Measurements from ENCODE around the gene EDC3.

The EDC3 gene

GRCh38 chr15:74627766-74628165, 68.1 kb downstream of the EDC3 start:
- Mint-ChIP-seq H3K36me3 (ENCODE audit: low read depth) (peaks cover 48% of the 10 kb centered on the region), H3K27ac (peak overlapping the region; percentile 87), H3K27me3 (no peaks in the 10 kb centered on the region), H3K4me1 (ENCODE audit: low read depth) (peaks cover 29% of the 10 kb centered on the region), H3K9me3 (no peaks in the 10 kb centered on the region), H3K4me3 (no peak overlapping the region)

DNA sequence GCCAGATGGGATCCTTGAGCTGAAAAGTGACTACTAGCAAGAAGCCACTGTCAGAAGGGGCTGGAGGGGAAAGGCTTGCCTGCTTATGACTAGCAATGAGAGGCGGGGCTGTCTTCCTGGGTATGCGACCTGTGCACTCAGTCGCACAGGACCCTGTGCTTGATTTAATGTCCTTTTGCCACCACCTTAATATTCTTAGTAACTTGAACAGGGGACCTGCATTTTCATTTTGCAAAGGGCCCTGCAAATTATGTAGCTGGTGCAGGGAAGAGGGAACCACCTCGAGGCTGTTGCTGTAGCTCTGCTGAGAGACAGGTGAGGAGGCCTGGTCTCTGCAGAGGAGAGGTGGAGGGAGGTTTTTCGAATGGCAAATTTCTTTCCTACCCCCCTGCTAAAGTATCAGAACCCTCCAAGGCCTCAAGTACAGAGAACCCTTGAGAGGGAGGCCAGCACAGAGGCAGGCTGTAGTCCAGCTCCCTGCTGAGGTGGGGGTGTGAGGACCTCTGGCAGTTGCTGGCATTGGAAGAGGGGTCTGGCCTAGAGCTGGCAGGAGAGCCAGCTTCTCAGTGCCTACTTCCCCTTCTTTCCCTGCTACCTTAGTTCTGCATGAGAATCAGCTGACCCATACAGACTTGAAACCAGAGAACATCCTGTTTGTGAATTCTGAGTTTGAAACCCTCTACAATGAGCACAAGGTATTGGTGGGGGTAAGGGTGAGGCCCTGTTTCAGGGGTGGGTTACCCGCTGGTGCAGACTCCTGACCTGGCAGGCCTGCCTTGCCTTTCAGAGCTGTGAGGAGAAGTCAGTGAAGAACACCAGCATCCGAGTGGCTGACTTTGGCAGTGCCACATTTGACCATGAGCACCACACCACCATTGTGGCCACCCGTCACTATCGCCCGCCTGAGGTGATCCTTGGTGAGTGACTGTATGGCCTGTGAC, 68.8 kb downstream of the EDC3 start:
- H3K36me3 Mint-ChIP-seq (ENCODE audit: low read depth): peaks cover 54% of the 10 kb centered on the region

GRCh38 chr15:74626336-74626735, 69.5 kb downstream of the EDC3 start:
- H3K27ac Mint-ChIP-seq: peak overlapping the region; percentile 58
- peaks cover 59% of the 10 kb centered on the region for H3K36me3 Mint-ChIP-seq (ENCODE audit: low read depth)
- no peaks in the 10 kb centered on the region for H3K27me3 Mint-ChIP-seq
- peaks cover 29% of the 10 kb centered on the region for H3K4me1 Mint-ChIP-seq (ENCODE audit: low read depth)
- H3K9me3 Mint-ChIP-seq: no peaks in the 10 kb centered on the region
- no peak overlapping the region for H3K4me3 Mint-ChIP-seq

More for the DNA sequence above, 68.8 kb downstream of the EDC3 start:
- no peak overlapping the region for H3K4me3 Mint-ChIP-seq
- no peaks in the 10 kb centered on the region for H3K9me3 Mint-ChIP-seq
- no peaks in the 10 kb centered on the region for H3K27me3 Mint-ChIP-seq
- peaks cover 29% of the 10 kb centered on the region for H3K4me1 Mint-ChIP-seq (ENCODE audit: low read depth)
- H3K27ac Mint-ChIP-seq: peak overlapping the region; percentile 58

GRCh38 chr15:74625693-74626092, 70.1 kb downstream of the EDC3 start:
- Mint-ChIP-seq H3K27me3 (no peaks in the 10 kb centered on the region), H3K27ac (peak overlapping the region; percentile 80), H3K4me1 (ENCODE audit: low read depth) (peaks cover 35% of the 10 kb centered on the region), H3K4me3 (no peak overlapping the region), H3K9me3 (no peaks in the 10 kb centered on the region), H3K36me3 (ENCODE audit: low read depth) (peaks cover 65% of the 10 kb centered on the region)

- Mint-ChIP-seq H3K4me3 (no peak overlapping the region), H3K27ac (peak overlapping the region; percentile 26), H3K27me3 (no peaks in the 10 kb centered on the region), H3K9me3 (no peaks in the 10 kb centered on the region), H3K36me3 (ENCODE audit: low read depth) (peaks cover 74% of the 10 kb centered on the region), H3K4me1 (ENCODE audit: low read depth) (peaks cover 46% of the 10 kb centered on the region)
Measured at GRCh38 chr15:74624020-74624602, 71.7 kb downstream of the EDC3 start.

- H3K4me1 Mint-ChIP-seq (ENCODE audit: low read depth): peaks cover 50% of the 10 kb centered on the region
- no peak overlapping the region for H3K4me3 Mint-ChIP-seq
- peaks cover 66% of the 10 kb centered on the region for H3K36me3 Mint-ChIP-seq (ENCODE audit: low read depth)
- H3K27me3 Mint-ChIP-seq: no peaks in the 10 kb centered on the region
- peak overlapping the region; percentile 45 for H3K27ac Mint-ChIP-seq
- no peaks in the 10 kb centered on the region for H3K9me3 Mint-ChIP-seq
Measured at GRCh38 chr15:74622758-74623157, 73.1 kb downstream of the EDC3 start.

DNA sequence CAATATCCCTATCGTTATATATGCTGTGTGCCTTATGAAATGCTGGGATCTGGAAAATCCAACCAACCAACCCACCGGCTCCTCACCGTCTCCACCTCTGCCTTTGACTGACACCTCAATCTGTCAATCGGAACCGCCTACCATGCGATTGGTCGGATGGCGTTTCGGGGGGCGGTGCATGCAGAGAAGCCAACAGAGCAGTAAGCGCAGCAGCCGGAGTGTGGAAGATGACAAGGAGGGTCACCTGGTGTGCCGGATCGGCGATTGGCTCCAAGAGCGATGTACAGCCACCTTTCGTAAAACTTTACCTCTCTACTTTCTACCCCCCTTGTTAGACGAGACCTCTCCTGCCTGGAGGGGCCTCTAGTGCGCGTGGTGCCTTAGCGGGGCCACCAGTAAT, 73.9 kb downstream of the EDC3 start:
- no peaks in the 10 kb centered on the region for H3K27me3 Mint-ChIP-seq
- no peaks in the 10 kb centered on the region for H3K9me3 Mint-ChIP-seq
- H3K4me3 Mint-ChIP-seq: no peak overlapping the region
- H3K27ac Mint-ChIP-seq: no peak overlapping the region
- H3K36me3 Mint-ChIP-seq (ENCODE audit: low read depth): peaks cover 71% of the 10 kb centered on the region
- H3K4me1 Mint-ChIP-seq (ENCODE audit: low read depth): peaks cover 55% of the 10 kb centered on the region

- H3K4me1 Mint-ChIP-seq (ENCODE audit: low read depth): peaks cover 56% of the 10 kb centered on the region
- H3K9me3 Mint-ChIP-seq: no peaks in the 10 kb centered on the region
- peaks cover 73% of the 10 kb centered on the region for H3K36me3 Mint-ChIP-seq (ENCODE audit: low read depth)
- no peak overlapping the region for H3K4me3 Mint-ChIP-seq
- no peak overlapping the region for H3K27ac Mint-ChIP-seq
- no peaks in the 10 kb centered on the region for H3K27me3 Mint-ChIP-seq
Measured at GRCh38 chr15:74621546-74621920, 74.3 kb downstream of the EDC3 start.

DNA sequence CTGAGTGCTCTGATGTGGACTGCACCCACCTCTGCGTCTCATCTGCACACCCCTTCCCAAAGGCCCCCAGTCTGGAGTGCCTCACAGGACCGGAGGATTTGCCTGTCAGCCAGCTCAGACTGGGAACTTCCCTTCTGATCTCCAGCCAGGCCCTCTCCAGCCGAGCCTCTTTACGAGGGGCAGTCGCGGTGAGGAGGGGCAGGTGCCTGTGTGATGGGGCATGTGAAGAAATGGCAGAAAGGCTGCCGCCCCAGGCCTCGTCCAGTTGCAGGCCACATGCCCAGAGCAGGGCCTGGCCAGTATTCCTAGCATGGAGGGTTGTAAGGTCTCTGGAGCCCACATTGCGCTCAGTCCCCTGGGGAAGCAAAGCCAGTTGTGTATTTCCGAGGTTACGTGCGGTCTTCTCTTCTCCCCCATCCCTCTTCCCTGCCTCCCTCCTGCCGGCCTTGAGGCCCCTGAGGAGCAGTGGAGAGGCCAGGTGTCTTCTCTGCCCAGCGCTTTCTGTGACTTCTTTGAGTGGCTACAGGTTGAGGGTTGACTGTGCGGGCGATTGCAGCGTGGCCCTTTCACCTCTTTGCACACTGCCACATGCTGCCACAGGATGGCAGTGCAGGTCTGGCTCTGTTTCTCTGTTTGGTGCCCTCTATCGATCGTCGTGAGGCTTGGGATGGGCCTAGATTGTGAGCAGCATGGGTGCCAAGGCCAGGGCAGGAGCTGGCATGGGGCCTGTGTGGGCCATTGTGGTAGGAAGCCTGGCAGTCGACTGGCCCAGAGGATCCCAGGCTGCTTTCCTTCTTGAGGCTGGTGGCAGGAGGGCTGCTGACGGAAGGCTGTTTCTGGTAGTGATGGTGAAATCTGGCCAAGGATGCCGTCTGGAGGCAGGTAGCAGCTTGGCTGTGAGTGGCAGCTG, 74.9 kb downstream of the EDC3 start:
- peak overlapping the region; percentile 17 for H3K4me3 Mint-ChIP-seq
- no peaks in the 10 kb centered on the region for H3K9me3 Mint-ChIP-seq
- no peaks in the 10 kb centered on the region for H3K27me3 Mint-ChIP-seq
- H3K36me3 Mint-ChIP-seq (ENCODE audit: low read depth): peaks cover 70% of the 10 kb centered on the region
- peak overlapping the region; percentile 62 for H3K27ac Mint-ChIP-seq
- H3K4me1 Mint-ChIP-seq (ENCODE audit: low read depth): peaks cover 51% of the 10 kb centered on the region

- Mint-ChIP-seq H3K4me3 (no peak overlapping the region), H3K4me1 (ENCODE audit: low read depth) (peaks cover 43% of the 10 kb centered on the region), H3K27ac (peak overlapping the region; percentile 45), H3K9me3 (no peaks in the 10 kb centered on the region), H3K27me3 (no peaks in the 10 kb centered on the region), H3K36me3 (ENCODE audit: low read depth) (peaks cover 63% of the 10 kb centered on the region)
Measured at GRCh38 chr15:74619916-74620635, 75.7 kb downstream of the EDC3 start.

DNA sequence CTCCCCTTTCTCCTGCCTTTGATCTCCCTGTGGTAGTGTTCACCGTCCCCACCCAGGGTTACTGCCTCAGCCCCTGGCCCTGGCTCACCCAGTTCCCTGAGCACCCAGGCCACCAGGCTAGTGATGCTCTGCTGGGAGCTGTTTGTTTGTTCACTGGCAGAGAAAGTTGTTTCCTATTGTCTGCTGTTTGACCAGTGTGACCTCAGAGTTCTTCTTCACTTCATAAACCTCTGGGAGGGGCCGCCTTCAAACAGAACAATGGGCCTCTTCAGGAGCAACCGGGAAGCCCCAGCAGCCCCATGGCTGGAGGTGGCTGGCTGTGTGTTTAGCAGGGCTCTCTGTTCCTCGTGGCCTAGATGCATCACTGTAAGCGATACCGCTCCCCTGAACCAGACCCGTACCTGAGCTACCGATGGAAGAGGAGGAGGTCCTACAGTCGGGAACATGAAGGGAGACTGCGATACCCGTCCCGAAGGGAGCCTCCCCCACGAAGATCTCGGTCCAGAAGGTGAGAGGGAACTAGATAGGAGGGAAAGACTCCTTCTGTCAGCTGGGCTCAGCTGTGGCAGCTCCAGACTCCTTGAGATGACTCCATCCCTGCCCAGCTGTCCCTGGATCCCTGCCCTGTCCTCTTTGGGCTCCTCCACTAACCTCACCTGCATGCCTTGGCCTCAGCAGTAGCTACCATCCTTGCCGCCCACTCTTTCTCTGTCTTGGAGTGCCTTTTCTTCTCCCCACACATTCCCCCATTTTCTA, 76.8 kb downstream of the EDC3 start:
- peak overlapping the region; percentile 37 for H3K27ac Mint-ChIP-seq
- H3K27me3 Mint-ChIP-seq: no peaks in the 10 kb centered on the region
- no peaks in the 10 kb centered on the region for H3K9me3 Mint-ChIP-seq
- H3K36me3 Mint-ChIP-seq (ENCODE audit: low read depth): peaks cover 55% of the 10 kb centered on the region
- no peak overlapping the region for H3K4me3 Mint-ChIP-seq
- H3K4me1 Mint-ChIP-seq (ENCODE audit: low read depth): peaks cover 48% of the 10 kb centered on the region

GRCh38 chr15:74616996-74617395, 78.8 kb downstream of the EDC3 start:
- peaks cover 61% of the 10 kb centered on the region for H3K4me1 Mint-ChIP-seq (ENCODE audit: low read depth)
- no peaks in the 10 kb centered on the region for H3K9me3 Mint-ChIP-seq
- H3K4me3 Mint-ChIP-seq: peak overlapping the region; percentile 88
- peaks cover 40% of the 10 kb centered on the region for H3K36me3 Mint-ChIP-seq (ENCODE audit: low read depth)
- peak overlapping the region; percentile 93 for H3K27ac Mint-ChIP-seq
- H3K27me3 Mint-ChIP-seq: no peaks in the 10 kb centered on the region

DNA sequence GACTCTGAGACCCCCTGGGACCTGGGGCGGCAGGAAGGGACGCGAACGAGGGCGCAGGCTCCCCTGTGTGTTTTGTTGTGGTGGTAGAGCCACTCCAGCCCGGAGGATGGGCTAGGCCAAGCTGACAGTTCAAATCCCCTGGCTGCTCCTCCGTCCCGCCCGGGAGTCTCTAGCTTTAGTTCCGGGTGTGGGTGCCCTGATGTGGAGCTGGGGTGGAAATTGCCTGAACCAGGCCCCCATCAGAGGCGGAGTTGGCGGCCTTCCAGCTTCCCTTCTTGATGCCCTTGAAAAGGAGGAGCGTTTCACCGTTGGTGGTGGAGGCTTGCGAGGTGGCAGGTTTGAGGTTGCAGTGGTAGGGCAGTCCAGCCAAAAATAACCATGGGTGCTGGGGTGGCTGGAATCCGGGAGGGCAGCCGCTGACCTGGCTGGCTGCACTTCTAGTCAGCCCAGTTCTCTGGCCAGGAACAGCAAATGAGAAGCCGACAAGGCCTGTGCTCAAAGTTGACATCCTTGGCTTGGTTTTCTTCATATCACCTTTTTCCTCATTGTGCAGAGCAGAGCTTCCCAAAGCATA, 79.4 kb downstream of the EDC3 start:
- peaks cover 61% of the 10 kb centered on the region for H3K4me1 Mint-ChIP-seq (ENCODE audit: low read depth)
- H3K4me3 Mint-ChIP-seq: peak overlapping the region; percentile 88
- no peaks in the 10 kb centered on the region for H3K9me3 Mint-ChIP-seq
- peak overlapping the region; percentile 93 for H3K27ac Mint-ChIP-seq
- H3K36me3 Mint-ChIP-seq (ENCODE audit: low read depth): peaks cover 35% of the 10 kb centered on the region
- H3K27me3 Mint-ChIP-seq: no peaks in the 10 kb centered on the region
